IMR-90 (cell line): Measurements from ENCODE around the gene PDCL3.

Experiments used
- CTCF ChIP-seq: conservative IDR thresholded peaks from 2 replicates; pipeline ENCODE4 v1.5.1; 2012; ENCODE audit warnings: mild to moderate bottlenecking, low read depth, low read length, improper control_type of control experiment
- FOS ChIP-seq: fragments of 150-350 bp; IDR thresholded peaks from 2 replicates; pipeline ENCODE4 v1.6.1; 2016; ENCODE audit warnings: low read depth, low read length
- MAZ ChIP-seq: IDR thresholded peaks from 2 replicates; pipeline ENCODE4 v1.6.1; 2012; ENCODE audit warnings: low read depth, mild to moderate bottlenecking, low read length, improper control_type of control experiment, moderate library complexity, borderline replicate concordance
- POLR2A ChIP-seq: IDR thresholded peaks from 2 replicates; pipeline ENCODE4 v1.6.1; 2012; ENCODE audit warnings: mild to moderate bottlenecking, low read depth, low read length
- RFX5 ChIP-seq: IDR thresholded peaks from 2 replicates; pipeline ENCODE4 v1.8.0; 2012; ENCODE audit warnings: low read depth, mild to moderate bottlenecking, low read length, moderate library complexity

- TF ChIP-seq CTCF (no peak), POLR2A (no peak), RFX5 (no peak), FOS (no peak), MAZ (no peak)
These were observed 45.2 kb upstream of the PDCL3 start for GRCh38 chr2:100517556-100517955.
